GM12873 (cell line): ENCODE measurements around the gene EXOC3L4.

ENCODE experiments used
- TF ChIP-seq, protein P1 (sequence below): IDR thresholded peaks from 2 replicates; pipeline ENCODE4 v1.5.1; 2012; ENCODE audit warnings: low read depth, mild to moderate bottlenecking, moderate library complexity, low read length, control low read depth; ENCODE audit not compliant: insufficient read depth; ENCODE audit errors: missing control alignments

EXOC3L4 gene

DNA sequence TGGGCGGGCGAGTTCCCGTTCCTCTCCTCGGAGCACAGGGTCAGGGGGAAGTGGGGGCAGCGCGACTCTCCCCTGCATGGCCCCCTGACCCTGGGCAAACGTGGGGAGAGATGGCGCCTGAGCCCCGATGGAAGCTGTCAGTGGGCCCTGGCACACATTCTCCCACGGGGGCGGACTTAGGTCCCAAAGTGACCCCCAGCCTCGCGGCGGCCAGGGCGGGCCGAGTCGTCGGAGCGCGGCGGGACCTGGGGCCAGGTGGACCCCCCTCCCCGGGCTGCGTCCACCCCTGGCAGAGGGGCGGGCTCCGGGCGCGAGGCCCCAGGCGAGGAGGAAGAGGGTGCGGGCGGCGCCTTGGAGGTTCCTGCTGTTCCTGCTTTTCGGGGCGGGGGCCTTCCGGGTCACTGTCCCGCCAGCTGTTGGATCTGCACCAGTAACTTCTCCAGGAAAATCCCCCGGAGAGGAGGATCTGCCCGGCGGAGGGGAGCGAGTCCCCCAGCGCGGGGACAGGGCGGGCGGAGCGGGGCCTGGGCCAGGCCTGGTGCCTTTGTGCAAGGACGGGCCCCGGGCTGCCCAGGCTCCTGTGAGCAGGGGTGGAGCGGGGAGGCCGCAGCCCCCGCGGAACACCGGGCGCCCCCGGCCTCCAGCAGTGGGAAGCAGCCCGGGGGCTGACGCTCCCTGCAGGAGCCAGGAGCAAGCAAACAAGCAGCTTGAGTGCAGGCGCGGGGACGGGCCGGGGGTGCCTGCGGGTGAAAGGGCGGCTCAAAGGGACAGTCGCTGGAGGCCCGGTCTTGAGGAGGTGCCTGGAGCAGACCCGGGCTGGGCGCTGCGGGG, 44.0 kb downstream of the EXOC3L4 start:
- TF ChIP-seq, protein P1, sequence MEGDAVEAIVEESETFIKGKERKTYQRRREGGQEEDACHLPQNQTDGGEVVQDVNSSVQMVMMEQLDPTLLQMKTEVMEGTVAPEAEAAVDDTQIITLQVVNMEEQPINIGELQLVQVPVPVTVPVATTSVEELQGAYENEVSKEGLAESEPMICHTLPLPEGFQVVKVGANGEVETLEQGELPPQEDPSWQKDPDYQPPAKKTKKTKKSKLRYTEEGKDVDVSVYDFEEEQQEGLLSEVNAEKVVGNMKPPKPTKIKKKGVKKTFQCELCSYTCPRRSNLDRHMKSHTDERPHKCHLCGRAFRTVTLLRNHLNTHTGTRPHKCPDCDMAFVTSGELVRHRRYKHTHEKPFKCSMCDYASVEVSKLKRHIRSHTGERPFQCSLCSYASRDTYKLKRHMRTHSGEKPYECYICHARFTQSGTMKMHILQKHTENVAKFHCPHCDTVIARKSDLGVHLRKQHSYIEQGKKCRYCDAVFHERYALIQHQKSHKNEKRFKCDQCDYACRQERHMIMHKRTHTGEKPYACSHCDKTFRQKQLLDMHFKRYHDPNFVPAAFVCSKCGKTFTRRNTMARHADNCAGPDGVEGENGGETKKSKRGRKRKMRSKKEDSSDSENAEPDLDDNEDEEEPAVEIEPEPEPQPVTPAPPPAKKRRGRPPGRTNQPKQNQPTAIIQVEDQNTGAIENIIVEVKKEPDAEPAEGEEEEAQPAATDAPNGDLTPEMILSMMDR: no peak

- TF ChIP-seq, protein P1: no peak
Measured at GRCh38 chr14:103139132-103140025, 44.9 kb downstream of the EXOC3L4 start.

- TF ChIP-seq, protein P1: no peak
Measured at GRCh38 chr14:103140316-103141109, 46.0 kb downstream of the EXOC3L4 start.

DNA sequence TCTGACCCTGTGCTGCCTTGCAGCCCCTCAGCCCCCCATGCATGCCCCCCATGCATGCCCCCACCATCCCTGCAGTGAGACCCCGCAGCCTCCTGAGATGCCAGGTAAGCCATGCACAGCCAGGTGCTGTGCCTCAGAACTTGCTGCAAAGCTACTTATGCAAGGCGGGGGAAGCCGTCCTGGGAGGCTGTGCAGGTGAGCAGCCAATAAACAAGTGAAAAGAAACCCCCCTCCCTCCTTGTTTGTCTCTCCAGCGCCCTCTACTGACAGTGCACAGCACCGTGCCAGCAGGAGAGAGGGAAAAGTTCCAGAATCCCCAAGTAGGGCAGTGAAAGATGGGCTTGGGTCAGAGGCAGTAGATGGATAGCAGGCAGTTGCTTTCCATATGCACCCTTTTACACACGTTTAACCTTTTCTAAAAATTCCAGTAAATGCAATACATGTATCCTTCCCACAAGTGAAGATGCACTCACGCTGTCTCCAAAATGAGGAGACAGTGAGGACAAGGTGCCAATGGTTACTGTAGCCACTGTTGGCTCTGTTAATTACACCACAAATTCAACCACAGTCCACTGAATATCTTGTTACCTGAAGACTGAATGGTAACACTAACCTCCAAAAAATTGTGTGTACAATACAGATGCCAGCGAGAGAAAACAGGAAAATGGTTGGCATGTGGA, 46.7 kb downstream of the EXOC3L4 start:
- TF ChIP-seq, protein P1: peak; percentile 84

DNA sequence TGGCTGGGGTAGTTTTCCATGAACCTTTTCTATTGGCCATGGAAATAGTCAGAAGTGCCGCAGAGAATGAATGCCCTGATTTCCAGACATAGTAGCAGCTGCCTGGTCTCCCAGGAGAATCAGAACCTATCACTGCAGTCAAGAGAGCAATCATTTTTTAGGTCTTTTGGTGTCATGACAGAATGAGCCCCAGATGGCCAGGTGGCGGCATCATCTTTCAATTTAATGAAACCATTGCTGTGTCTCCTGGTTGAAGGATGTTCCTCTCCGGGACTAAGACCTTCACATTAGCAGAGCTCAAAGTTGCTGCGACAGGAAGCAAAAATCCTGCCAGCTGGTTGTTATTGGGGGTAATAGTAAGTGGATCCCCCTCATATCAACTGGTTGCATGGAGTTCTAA, 47.5 kb downstream of the EXOC3L4 start:
- TF ChIP-seq, protein P1: no peak

DNA sequence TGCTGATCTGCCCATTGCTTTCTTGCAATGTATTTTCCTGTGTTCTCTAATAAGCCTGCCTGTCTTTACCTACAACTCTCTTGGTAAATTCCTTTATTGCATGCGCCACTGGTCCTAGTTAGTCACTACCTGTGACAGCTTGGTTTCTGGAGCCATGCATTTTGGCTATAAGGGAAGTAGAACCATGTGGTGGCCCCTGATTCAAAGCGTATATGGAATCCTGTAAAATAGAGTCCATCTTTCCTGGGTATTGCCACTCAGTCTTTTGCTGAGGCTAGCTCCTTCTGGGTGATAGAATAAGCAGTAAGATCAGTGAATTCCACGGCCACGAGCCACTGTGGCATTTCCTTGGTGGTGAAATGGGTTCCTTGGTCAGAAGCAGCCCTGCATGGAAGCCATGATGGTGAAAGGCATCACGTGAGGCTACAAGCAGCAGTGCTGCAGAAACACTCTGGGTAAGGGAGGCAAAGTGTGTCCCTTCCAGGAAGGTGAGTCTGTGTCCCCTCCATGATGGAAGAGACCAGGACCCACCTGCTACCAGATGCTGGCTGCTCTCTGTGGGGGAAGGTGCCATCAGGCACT, 48.3 kb downstream of the EXOC3L4 start:
- TF ChIP-seq, protein P1: no peak
